BE2C (cell line): Measurements from ENCODE around the gene WDR45B.

Experiments
- DNase-seq: peaks from one replicate; pipeline ENCODE4 v3.0.0-alpha.2; 2020
- H3K27me3 ChIP-seq: fragments of 250-450 bp; sonication (Bioruptor Pico); 2 replicates; pipeline ENCODE4 v1.5.1; 2020; ENCODE audit warnings: mild to moderate bottlenecking
- H3K36me3 ChIP-seq: fragments of 250-450 bp; sonication (Bioruptor Pico); 2 replicates; pipeline ENCODE4 v1.5.1; 2020; ENCODE audit warnings: mild to moderate bottlenecking
- H3K4me1 ChIP-seq: fragments of 250-450 bp; sonication (Bioruptor Pico); 2 replicates; pipeline ENCODE4 v1.5.1; 2020
- H3K4me3 ChIP-seq: 2 replicates; pipeline ENCODE4 v1.5.1; 2011; ENCODE audit warnings: low read depth, low read length
- H3K9me3 ChIP-seq: fragments of 250-450 bp; sonication (Bioruptor Pico); 2 replicates; pipeline ENCODE4 v1.5.1; 2020
- CTCF ChIP-seq: IDR thresholded peaks from 2 replicates; pipeline ENCODE4 v1.5.1; 2012; ENCODE audit warnings: mild to moderate bottlenecking, low read depth, low read length

The WDR45B gene

GRCh38 chr17:82595893-82596292 lies 52.4 kb downstream of the WDR45B start:
- no peak for TF ChIP-seq CTCF
- DNase-seq = no peak
- no peaks in the 10 kb centered on the region for H3K9me3 ChIP-seq
- peaks cover 11% of the 10 kb centered on the region for H3K4me1 ChIP-seq
- no peaks in the 10 kb centered on the region for H3K27me3 ChIP-seq
- no peak overlapping the region for H3K4me3 ChIP-seq
- peaks cover 61% of the 10 kb centered on the region for H3K36me3 ChIP-seq

- Histone ChIP-seq H3K4me1 (peaks cover 11% of the 10 kb centered on the region), H3K9me3 (no peaks in the 10 kb centered on the region), H3K36me3 (peaks cover 56% of the 10 kb centered on the region), H3K27me3 (no peaks in the 10 kb centered on the region), H3K4me3 (no peak overlapping the region)
- DNase-seq = no peak
- no peak for TF ChIP-seq CTCF
These were observed 53.7 kb downstream of the WDR45B start for GRCh38 chr17:82594571-82594970.

GRCh38 chr17:82593590-82594087 lies 54.6 kb downstream of the WDR45B start:
- H3K4me1 ChIP-seq = peaks cover 11% of the 10 kb centered on the region
- no peak for TF ChIP-seq CTCF
- peak overlapping the region; percentile 50 for H3K4me3 ChIP-seq
- peaks cover 50% of the 10 kb centered on the region for H3K36me3 ChIP-seq
- DNase-seq = no peak
- no peaks in the 10 kb centered on the region for H3K9me3 ChIP-seq
- H3K27me3 ChIP-seq = no peaks in the 10 kb centered on the region

- Histone ChIP-seq H3K4me3 (peak overlapping the region; percentile 50), H3K36me3 (peaks cover 53% of the 10 kb centered on the region), H3K9me3 (no peaks in the 10 kb centered on the region), H3K4me1 (peaks cover 11% of the 10 kb centered on the region), H3K27me3 (no peaks in the 10 kb centered on the region)
- peak; percentile 78 for DNase-seq
- no peak for TF ChIP-seq CTCF
These were observed 55.3 kb downstream of the WDR45B start for GRCh38 chr17:82592767-82593589.

- TF ChIP-seq CTCF = no peak
- DNase-seq = no peak
- peaks cover 60% of the 10 kb centered on the region for H3K36me3 ChIP-seq
- H3K9me3 ChIP-seq = no peaks in the 10 kb centered on the region
- H3K27me3 ChIP-seq = no peaks in the 10 kb centered on the region
- no peak overlapping the region for H3K4me3 ChIP-seq
- peaks cover 11% of the 10 kb centered on the region for H3K4me1 ChIP-seq
These were observed 55.9 kb downstream of the WDR45B start for GRCh38 chr17:82592289-82592766.
